ENCODE data around the gene CCDC40. TPM values are rescaled to one million over a fixed set of nuclear protein-coding genes. Genes with fewer than 3 reads are reported as not detected.

CCDC40 gene
- total RNA-seq, 1 experiment from 2014 or later, result 3.9 TPM

GRCh38 chr17:80106751-80107150, 70.3 kb downstream of the CCDC40 start:
- H3K9me3 Mint-ChIP-seq (ENCODE audit: unreplicated experiment), result no peaks in the 10 kb centered on the region
- peaks cover 6% of the 10 kb centered on the region for H3K4me1 Mint-ChIP-seq (ENCODE audit: low read depth, unreplicated experiment)
- Histone ChIP-seq H3K9me3 (no peaks in the 10 kb centered on the region), H3K4me3 (ENCODE audit: low read depth, low read length) (no peak overlapping the region), H3K27me3 (replicated peaks; ENCODE audit: control insufficient read depth, insufficient read depth, low read length) (no peaks in the 10 kb centered on the region), H3K36me3 (ENCODE audit: control insufficient read depth, insufficient read depth, low read length) (no peaks in the 10 kb centered on the region), H3K4me1 (peaks cover 6% of the 10 kb centered on the region)
- no peak for DNase-seq
- no peak overlapping the region for H3K4me3 Mint-ChIP-seq (ENCODE audit: unreplicated experiment)
- H3K36me3 Mint-ChIP-seq (ENCODE audit: insufficient read depth, unreplicated experiment), result peaks cover 5% of the 10 kb centered on the region
- intact Hi-C loops (cut with micrococcal nuclease; ENCODE audit: unreplicated experiment), result loop anchor here (10.0 kb wide), 1 partner anchor 182 kb away; no protein-coding TSS in a partner anchor
- H3K27ac Mint-ChIP-seq (ENCODE audit: unreplicated experiment), result no peak overlapping the region
- H3K27me3 Mint-ChIP-seq (ENCODE audit: insufficient read depth, unreplicated experiment), result no peaks in the 10 kb centered on the region
- TF ChIP-seq CTCF (IDR thresholded peaks at IDR 0.05; ENCODE audit: insufficient read depth in 1 of 2, low read depth in 1 of 2, low read length in 1 of 2, severe bottlenecking in 1 of 2, unreplicated experiment in 1 of 2), result no peak
- no TSS peak for BruUV-seq (replicated peaks)
- CTCF ChIA-PET, result no interaction called here
- POLR2A ChIA-PET, result interaction anchor here (0.6 kb wide), 1 partner anchor 1111 kb away, joined by 5 read pairs; no protein-coding TSS in a partner anchor

GRCh38 chr17:80107231-80108021, 71.0 kb downstream of the CCDC40 start:
- POLR2A ChIA-PET, result no interaction called here
- intact Hi-C loops (cut with micrococcal nuclease; ENCODE audit: unreplicated experiment), result loop anchor here (10.0 kb wide), 1 partner anchor 183 kb away; no protein-coding TSS in a partner anchor

More at GRCh38 chr17:80107231-80108021, 71.0 kb downstream of the CCDC40 start:
- H3K9me3 Mint-ChIP-seq (ENCODE audit: unreplicated experiment), result no peaks in the 10 kb centered on the region
- H3K4me3 Mint-ChIP-seq (ENCODE audit: unreplicated experiment), result no peak overlapping the region
- no peak overlapping the region for H3K27ac Mint-ChIP-seq (ENCODE audit: unreplicated experiment)
- no peaks in the 10 kb centered on the region for H3K36me3 Mint-ChIP-seq (ENCODE audit: insufficient read depth, unreplicated experiment)
- no peak for TF ChIP-seq CTCF (IDR thresholded peaks at IDR 0.05; ENCODE audit: insufficient read depth in 1 of 2, low read depth in 1 of 2, low read length in 1 of 2, severe bottlenecking in 1 of 2, unreplicated experiment in 1 of 2)
- Histone ChIP-seq H3K4me1 (peaks cover 1% of the 10 kb centered on the region), H3K36me3 (ENCODE audit: control insufficient read depth, insufficient read depth, low read length) (no peaks in the 10 kb centered on the region), H3K27me3 (replicated peaks; ENCODE audit: control insufficient read depth, insufficient read depth, low read length) (no peaks in the 10 kb centered on the region), H3K4me3 (ENCODE audit: low read depth, low read length) (no peak overlapping the region), H3K9me3 (no peaks in the 10 kb centered on the region)
- H3K27me3 Mint-ChIP-seq (ENCODE audit: insufficient read depth, unreplicated experiment), result no peaks in the 10 kb centered on the region
- DNase-seq, result peak in 1 of 2 experiments; percentile 28
- no TSS peak for BruUV-seq (replicated peaks)
- CTCF ChIA-PET, result no interaction called here
- H3K4me1 Mint-ChIP-seq (ENCODE audit: low read depth, unreplicated experiment), result peaks cover 6% of the 10 kb centered on the region
